Activated CD8-positive, alpha-beta memory T cell treated with anti-CD3 and anti-CD28 coated beads, Interleukin-2, amount 10 ng/mL, durations not matched to agents 7 days and 5 days (primary cell): ENCODE measurements around the gene CHRND. TPM values are rescaled to one million over a fixed set of nuclear protein-coding genes. Genes with fewer than 3 reads are reported as not detected.
A peak's percentile ranks its signal among the peaks of the same experiment; 100 is the strongest.

Experiments
- ATAC-seq: fragments of 150-1000 bp; cut with Tn5 transposase; one replicate; pipeline ENCODE4 v1.10.0; 2021; ENCODE audit warnings: moderate library complexity
- CTCF ChIA-PET: fragments of 350-600 bp; sonication (Branson Sonifier 250); formaldehyde crosslinking; loops from one replicate; lab custom pipeline; 2021; ENCODE audit warnings: antibody characterized with exemption; lab: Charles Lee
- DNase-seq: peaks from one replicate; pipeline ENCODE4 v3.0.0-alpha.2; 2020
- H3K27ac Mint-ChIP-seq: one replicate; pipeline ENCODE4 v1.8.0; 2021; ENCODE audit warnings: mild to moderate bottlenecking, mixed read lengths
- H3K27me3 Mint-ChIP-seq: one replicate; pipeline ENCODE4 v1.8.0; 2021; ENCODE audit warnings: mixed read lengths
- H3K36me3 Mint-ChIP-seq: one replicate; pipeline ENCODE4 v1.8.0; 2021; ENCODE audit warnings: mild to moderate bottlenecking, mixed read lengths
- H3K4me1 Mint-ChIP-seq: one replicate; pipeline ENCODE4 v1.8.0; 2021; ENCODE audit warnings: mixed read lengths
- H3K4me3 Mint-ChIP-seq: one replicate; pipeline ENCODE4 v1.8.0; 2021; ENCODE audit warnings: mild to moderate bottlenecking, moderate library complexity, mixed read lengths
- H3K9me3 Mint-ChIP-seq: one replicate; pipeline ENCODE4 v1.8.0; 2022; ENCODE audit warnings: low read depth, mixed read lengths
- total RNA-seq, 2 experiments: library from RNA; stranded (reverse); gene quantifications; one replicate each; pipeline ENCODE4 v1.2.3, GENCODE V29; 2021

Gene CHRND
- total RNA-seq, 2 experiments from 2014 or later: not detected

- CTCF ChIA-PET: no interaction called here
- Mint-ChIP-seq H3K4me3 (no peak overlapping the region), H3K4me1 (peaks cover 22% of the 10 kb centered on the region), H3K36me3 (peaks cover 14% of the 10 kb centered on the region), H3K27me3 (no peaks in the 10 kb centered on the region), H3K9me3 (no peaks in the 10 kb centered on the region), H3K27ac (no peak overlapping the region)
- ATAC-seq: no peak
- no peak for DNase-seq
Measured at GRCh38 chr2:232576995-232577394, 51.0 kb downstream of the CHRND start.

DNA sequence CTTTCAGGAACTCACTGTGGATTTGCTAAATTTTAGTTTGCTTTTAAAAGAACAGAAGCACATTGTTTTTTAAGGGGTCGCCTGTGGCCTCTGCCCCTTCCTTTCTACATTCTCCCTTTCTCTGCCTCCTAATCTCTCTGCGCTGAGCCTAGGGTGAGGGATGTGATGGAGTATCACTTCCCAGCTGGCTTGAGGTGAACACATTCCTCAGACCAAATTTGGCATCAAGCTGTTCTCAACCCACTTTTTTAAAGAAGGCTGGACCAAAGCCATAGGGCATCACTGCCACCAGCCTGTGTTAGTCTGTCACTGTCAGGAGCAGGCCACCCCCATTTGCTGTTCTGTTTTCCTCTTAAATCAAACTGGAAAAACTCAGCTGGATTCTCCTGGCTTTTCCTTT, 51.9 kb downstream of the CHRND start:
- CTCF ChIA-PET: interaction anchor here (1.4 kb wide), 1 partner anchor 44 kb away, joined by 3 read pairs; no protein-coding TSS in a partner anchor
- ATAC-seq (no peak), DNase-seq (no peak)
- peaks cover 22% of the 10 kb centered on the region for H3K4me1 Mint-ChIP-seq
- H3K27me3 Mint-ChIP-seq: no peaks in the 10 kb centered on the region
- peaks cover 18% of the 10 kb centered on the region for H3K36me3 Mint-ChIP-seq
- H3K4me3 Mint-ChIP-seq: no peak overlapping the region
- H3K27ac Mint-ChIP-seq: no peak overlapping the region
- no peaks in the 10 kb centered on the region for H3K9me3 Mint-ChIP-seq

DNA sequence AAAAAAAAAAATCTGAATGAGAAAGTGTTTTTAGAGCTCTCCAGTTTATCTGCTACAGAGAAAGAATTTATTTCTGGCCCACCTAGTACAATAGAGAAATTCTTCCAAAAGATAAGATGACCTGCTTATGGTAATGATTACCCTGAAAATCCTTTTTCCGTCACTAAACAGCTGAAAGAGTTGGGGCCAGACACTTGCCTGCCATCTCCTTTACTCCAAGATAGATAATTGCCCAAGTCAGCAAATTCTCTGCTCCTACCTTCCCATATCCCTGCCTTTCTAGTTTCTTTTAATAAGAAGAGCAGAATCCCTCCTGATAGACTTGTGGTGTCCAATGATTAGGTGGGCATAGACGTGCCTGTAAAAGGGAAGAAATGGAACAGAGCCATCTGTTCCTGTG, 52.7 kb downstream of the CHRND start:
- H3K27ac Mint-ChIP-seq: no peak overlapping the region
- no peak for ATAC-seq
- H3K4me1 Mint-ChIP-seq: peaks cover 22% of the 10 kb centered on the region
- DNase-seq: no peak
- CTCF ChIA-PET: interaction anchor here (0.9 to 1.9 kb wide), 3 partner anchors 10 to 44 kb away, joined by 3 to 5 read pairs (median 3); no protein-coding TSS in a partner anchor
- H3K27me3 Mint-ChIP-seq: no peaks in the 10 kb centered on the region
- no peaks in the 10 kb centered on the region for H3K9me3 Mint-ChIP-seq
- no peak overlapping the region for H3K4me3 Mint-ChIP-seq
- H3K36me3 Mint-ChIP-seq: peaks cover 21% of the 10 kb centered on the region

DNA sequence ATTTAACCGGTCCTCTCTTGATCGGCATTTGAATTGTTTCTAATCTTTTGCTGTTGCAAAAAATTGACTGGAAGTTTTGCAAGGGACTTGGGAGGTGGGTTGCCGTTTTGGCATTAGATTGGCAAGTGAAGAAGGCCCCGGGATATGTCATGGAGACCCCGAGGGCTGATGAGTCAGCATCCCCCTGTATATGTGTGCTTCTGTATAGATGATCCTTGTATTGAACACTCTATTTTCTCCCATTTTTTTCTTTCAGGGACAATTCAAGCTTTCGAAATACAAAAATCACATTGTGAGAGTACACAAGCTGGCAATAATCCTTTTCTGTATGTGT, 54.7 kb downstream of the CHRND start:
- no peaks in the 10 kb centered on the region for H3K27me3 Mint-ChIP-seq
- H3K36me3 Mint-ChIP-seq: peaks cover 19% of the 10 kb centered on the region
- DNase-seq (no peak), ATAC-seq (no peak)
- H3K9me3 Mint-ChIP-seq: no peaks in the 10 kb centered on the region
- CTCF ChIA-PET: interaction anchor here (1.0 to 1.4 kb wide), 2 partner anchors 13 to 17 kb away, joined by 3 to 4 read pairs; no protein-coding TSS in a partner anchor
- H3K4me3 Mint-ChIP-seq: no peak overlapping the region
- peaks cover 22% of the 10 kb centered on the region for H3K4me1 Mint-ChIP-seq
- peak overlapping the region; percentile 73 for H3K27ac Mint-ChIP-seq

GRCh38 chr2:232581725-232582124, 55.8 kb downstream of the CHRND start:
- Mint-ChIP-seq H3K36me3 (peaks cover 15% of the 10 kb centered on the region), H3K9me3 (no peaks in the 10 kb centered on the region), H3K27me3 (no peaks in the 10 kb centered on the region), H3K27ac (no peak overlapping the region), H3K4me3 (no peak overlapping the region), H3K4me1 (peaks cover 22% of the 10 kb centered on the region)
- no peak for DNase-seq
- ATAC-seq: no peak
- CTCF ChIA-PET: interaction anchor here (1.0 to 1.4 kb wide), 2 partner anchors 18 to 24 kb away, joined by 3 to 4 read pairs; no protein-coding TSS in a partner anchor

DNA sequence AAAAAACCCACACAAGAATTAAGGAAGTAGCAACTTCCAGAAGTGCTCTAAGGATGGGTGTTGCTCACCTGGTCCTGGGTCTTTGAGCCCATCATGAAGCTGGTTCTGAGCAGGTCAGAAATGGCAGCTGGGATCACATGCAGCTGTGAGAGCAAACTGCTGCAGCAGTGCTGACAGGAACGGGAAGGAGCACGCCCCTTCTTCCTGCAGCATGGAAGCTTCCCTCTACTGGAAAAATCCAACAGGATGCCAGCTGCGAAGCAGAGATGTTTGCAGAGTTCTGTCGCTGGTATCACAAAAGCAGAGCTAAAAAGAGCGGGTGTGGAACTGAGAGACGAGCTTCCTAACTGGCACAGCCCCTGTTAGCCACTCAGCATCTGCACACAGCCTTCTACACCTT, 58.3 kb downstream of the CHRND start:
- Mint-ChIP-seq H3K27me3 (no peaks in the 10 kb centered on the region), H3K4me1 (peaks cover 22% of the 10 kb centered on the region), H3K4me3 (no peak overlapping the region), H3K36me3 (peaks cover 12% of the 10 kb centered on the region), H3K9me3 (no peaks in the 10 kb centered on the region), H3K27ac (no peak overlapping the region)
- DNase-seq (no peak), ATAC-seq (no peak)
- CTCF ChIA-PET: interaction anchor here (1.2 kb wide), 1 partner anchor 9 kb away, joined by 3 read pairs; no protein-coding TSS in a partner anchor

Other genes with a start within 250 kb of the CHRND start
- not detected for gene ALPP, start 147.4 kb upstream of the CHRND start, total RNA-seq
- gene ALPG, start 119.3 kb upstream of the CHRND start, total RNA-seq: not detected
- not detected for gene ALPI, start 70.0 kb upstream of the CHRND start, total RNA-seq
- under 1 TPM in 1 of 2 experiments, not detected in 1; 0.21 TPM for gene ECEL1, start 38.3 kb upstream of the CHRND start, total RNA-seq
- not detected for gene PRSS56, start 5.8 kb upstream of the CHRND start, total RNA-seq
- gene CHRNG, start 13.5 kb downstream of the CHRND start, total RNA-seq: not detected
- gene TIGD1, start 24.4 kb downstream of the CHRND start, total RNA-seq: 1 to 10 TPM; 6.1 to 9.6 TPM
- gene EIF4E2, start 24.5 kb downstream of the CHRND start, total RNA-seq: 10 to 100 TPM; 59.9 to 81.1 TPM
- 1 to 10 TPM in 1 of 2 experiments, under 1 TPM in 1; 0.23 to 1.4 TPM for gene EFHD1, start 107.4 kb downstream of the CHRND start, total RNA-seq
- gene GIGYF2, start 171.2 kb downstream of the CHRND start, total RNA-seq: 10 to 100 TPM; 57.2 to 63.8 TPM